Esophagus muscularis mucosa (tissue), 4 donors: Measurements from ENCODE around the gene SF3A2. TPM values are rescaled to one million over a fixed set of nuclear protein-coding genes. Genes with fewer than 3 reads are reported as not detected.

Experiments
- DNase-seq: peaks from one replicate; pipeline ENCODE4 v3.0.0-alpha.2; 2017; ENCODE audit errors: extremely low spot score
- H3K27ac ChIP-seq, 4 donors: fragments of 200-600 bp; sonication (generic); replicated peaks in 1 of 4; 1 replicate in 3 of 4; 2 replicates in 1 of 4; pipeline ENCODE4 v1.5.1; 2016 to 2019; ENCODE audit warnings: mild to moderate bottlenecking in 1 of 4
- H3K27me3 ChIP-seq, 4 donors: fragments of 200-600 bp; sonication (generic); one replicate each; pipeline versions ENCODE4 v1.5.1 to v1.6.0; 2016 to 2019
- H3K36me3 ChIP-seq, 4 donors: fragments of 200-600 bp; sonication (generic); one replicate each; pipeline ENCODE4 v1.5.1; 2016 to 2019
- H3K4me1 ChIP-seq, 4 donors: fragments of 200-600 bp; sonication (generic); one replicate each; pipeline ENCODE4 v1.5.1; 2016 to 2019
- H3K4me3 ChIP-seq, 4 donors: fragments of 200-600 bp; sonication (generic); 1 replicate in 2 of 4; 2 replicates in 2 of 4; pipeline ENCODE4 v1.5.1; 2016 to 2019; ENCODE audit warnings: mild to moderate bottlenecking in 4 of 4, moderate library complexity in 1 of 4
- H3K9me3 ChIP-seq, 4 donors: fragments of 200-600 bp; sonication (generic); 1 replicate in 3 of 4; 2 replicates in 1 of 4; pipeline ENCODE4 v1.5.1; 2016 to 2019
- CTCF ChIP-seq, 3 experiments: fragments of 200-600 bp in 2 of 3; fragments of 450-650 bp in 1 of 3; sonication (generic) in 2 of 3; IDR thresholded peaks; one replicate each; pipeline ENCODE4 v1.5.1; 2017 to 2019; ENCODE audit warnings: antibody characterized with exemption in 3 of 3, mild to moderate bottlenecking in 2 of 3, moderate library complexity in 1 of 3
- EP300 ChIP-seq: sonication (generic); formaldehyde crosslinking; IDR thresholded peaks from one replicate; pipeline ENCODE4 v1.6.1; 2017; ENCODE audit warnings: antibody characterized with exemption
- POLR2A ChIP-seq: fragments of 450-650 bp; IDR thresholded peaks from one replicate; pipeline ENCODE4 v1.6.1; 2017; ENCODE audit warnings: antibody characterized with exemption, moderate library complexity, mild to moderate bottlenecking, low read depth
- POLR2AphosphoS5 ChIP-seq, 2 donors: sonication (generic); formaldehyde crosslinking; IDR thresholded peaks; one replicate each; pipeline ENCODE4 v1.6.1; 2017; ENCODE audit warnings: antibody characterized with exemption in 2 of 2
- whole genome bisulfite sequencing: methylation state at CpG from one replicate; pipeline ENCODE4 v1.1.5; 2018; 5-methylcytosine and 5-hydroxymethylcytosine counted together
- intact Hi-C: fragments of 100-400 bp; cut with DNase I; formaldehyde crosslinking; loops from one replicate; pipeline ENCODE4 v1.15.1; 2023
- total RNA-seq, 4 donors: library from RNA; depleted of rRNA; stranded (reverse); fragments of >200 nt; gene quantifications; one replicate each; pipeline versions ENCODE4 v1.1.0 to v1.2.1, GENCODE V29; 2016

Gene SF3A2
- total RNA-seq, 4 donors from 2014 or later, result 29.5 to 56.9 (median 35.3) TPM

GRCh38 chr19:2223959-2224358 lies 12.7 kb upstream of the SF3A2 start:
- DNase-seq, result no peak
- H3K27me3 ChIP-seq, result no peaks in the 10 kb centered on the region
- no peaks in the 10 kb centered on the region for H3K9me3 ChIP-seq
- intact Hi-C loops, result loop anchor here (5.0 kb wide), 1 partner anchor 67 kb away; no protein-coding TSS in a partner anchor
- no peak overlapping the region for H3K27ac ChIP-seq
- no peak overlapping the region for H3K4me3 ChIP-seq
- TF ChIP-seq CTCF (IDR thresholded peaks at IDR 0.05) (no peak), EP300 (no peak), POLR2A (no peak), POLR2AphosphoS5 (IDR thresholded peaks at IDR 0.05) (no peak)
- WGBS, result 88% methylated on average over 14 of the region's 14 CpGs
- peaks cover 0 to 13% (median 6%) of the 10 kb centered on the region in 4 donors for H3K4me1 ChIP-seq
- H3K36me3 ChIP-seq, result peaks cover 45 to 99% (median 95%) of the 10 kb centered on the region in 4 donors

GRCh38 chr19:2224754-2225349 lies 11.8 kb upstream of the SF3A2 start:
- no peaks in the 10 kb centered on the region for H3K27me3 ChIP-seq
- intact Hi-C loops, result loop anchor here (5.0 kb wide), 1 partner anchor 68 kb away; no protein-coding TSS in a partner anchor
- H3K36me3 ChIP-seq, result peaks cover 45 to 99% (median 96%) of the 10 kb centered on the region in 4 donors
- no peak for TF ChIP-seq CTCF (IDR thresholded peaks at IDR 0.05)
- TF ChIP-seq POLR2AphosphoS5 (IDR thresholded peaks at IDR 0.05), result no peak
- WGBS, result 85% methylated on average over 13 of the region's 13 CpGs
- DNase-seq, result no peak
- H3K4me3 ChIP-seq, result no peak overlapping the region
- no peaks in the 10 kb centered on the region for H3K9me3 ChIP-seq
- H3K4me1 ChIP-seq, result peaks cover 0 to 13% (median 6%) of the 10 kb centered on the region in 4 donors
- H3K27ac ChIP-seq, result no peak overlapping the region

- Histone ChIP-seq H3K9me3 (no peaks in the 10 kb centered on the region), H3K27me3 (no peaks in the 10 kb centered on the region), H3K36me3 (peaks cover 46 to 99% (median 96%) of the 10 kb centered on the region in 4 donors), H3K27ac (no peak overlapping the region), H3K4me3 (no peak overlapping the region), H3K4me1 (peaks cover 0 to 13% (median 6%) of the 10 kb centered on the region in 4 donors)
- 95% methylated on average over 32 of the region's 32 CpGs for WGBS
- no peak for DNase-seq
- TF ChIP-seq EP300 (no peak), CTCF (IDR thresholded peaks at IDR 0.05) (no peak), POLR2A (no peak), POLR2AphosphoS5 (IDR thresholded peaks at IDR 0.05) (no peak)
- intact Hi-C loops, result no loop called here
These were observed 11.1 kb upstream of the SF3A2 start for GRCh38 chr19:2225415-2226050.

GRCh38 chr19:2226051-2226839 lies 10.4 kb upstream of the SF3A2 start:
- no peaks in the 10 kb centered on the region for H3K27me3 ChIP-seq
- no peak overlapping the region for H3K4me3 ChIP-seq
- H3K27ac ChIP-seq, result no peak overlapping the region
- TF ChIP-seq POLR2A (no peak), CTCF (IDR thresholded peaks at IDR 0.05) (no peak), EP300 (no peak), POLR2AphosphoS5 (IDR thresholded peaks at IDR 0.05) (no peak)
- 92% methylated on average over 48 of the region's 59 CpGs for WGBS
- no peak for DNase-seq
- intact Hi-C loops, result no loop called here
- H3K4me1 ChIP-seq, result peaks cover 0 to 15% (median 11%) of the 10 kb centered on the region in 4 donors
- H3K36me3 ChIP-seq, result peaks cover 41 to 100% (median 96%) of the 10 kb centered on the region in 4 donors
- no peaks in the 10 kb centered on the region for H3K9me3 ChIP-seq
